Activated CD8-positive, alpha-beta memory T cell treated with anti-CD3 and anti-CD28 coated beads for 1 hour (primary cell): ENCODE results near the gene PODNL1.

Experiments
- DNase-seq, 2 donors: peaks; one replicate each; pipeline ENCODE4 v3.0.0-alpha.2; 2020; ENCODE audit warnings: low read depth in 1 of 2; ENCODE audit errors: extremely low read depth in 1 of 2

Gene PODNL1

GRCh38 chr19:13958043-13958442, 19.8 kb upstream of the PODNL1 start:
- no peak for DNase-seq

- DNase-seq = no peak
These were observed 18.8 kb upstream of the PODNL1 start for GRCh38 chr19:13957051-13957450.

DNA sequence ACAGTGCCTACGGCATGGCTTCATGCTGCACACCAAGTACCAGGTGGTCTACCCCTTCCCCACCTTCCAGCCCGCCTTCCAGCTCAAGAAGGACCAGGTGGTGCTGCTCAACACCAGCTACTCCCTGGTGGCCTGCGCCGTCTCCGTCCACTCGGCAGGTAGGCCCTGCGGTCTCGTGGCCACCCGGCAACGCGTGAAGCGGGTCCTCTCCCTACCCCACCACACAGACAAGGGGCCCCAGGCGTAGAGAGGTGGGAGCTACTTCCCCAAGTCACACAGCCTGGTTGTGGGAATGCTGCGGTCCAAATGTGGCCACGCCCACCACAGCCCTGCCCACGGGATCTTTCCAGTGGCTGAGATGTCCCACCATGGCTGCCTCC, 18.1 kb upstream of the PODNL1 start:
- DNase-seq = no peak

GRCh38 chr19:13955662-13956364, 17.6 kb upstream of the PODNL1 start:
- DNase-seq = no peak

- DNase-seq = no peak
These were observed 16.0 kb upstream of the PODNL1 start for GRCh38 chr19:13954185-13954584.

DNA sequence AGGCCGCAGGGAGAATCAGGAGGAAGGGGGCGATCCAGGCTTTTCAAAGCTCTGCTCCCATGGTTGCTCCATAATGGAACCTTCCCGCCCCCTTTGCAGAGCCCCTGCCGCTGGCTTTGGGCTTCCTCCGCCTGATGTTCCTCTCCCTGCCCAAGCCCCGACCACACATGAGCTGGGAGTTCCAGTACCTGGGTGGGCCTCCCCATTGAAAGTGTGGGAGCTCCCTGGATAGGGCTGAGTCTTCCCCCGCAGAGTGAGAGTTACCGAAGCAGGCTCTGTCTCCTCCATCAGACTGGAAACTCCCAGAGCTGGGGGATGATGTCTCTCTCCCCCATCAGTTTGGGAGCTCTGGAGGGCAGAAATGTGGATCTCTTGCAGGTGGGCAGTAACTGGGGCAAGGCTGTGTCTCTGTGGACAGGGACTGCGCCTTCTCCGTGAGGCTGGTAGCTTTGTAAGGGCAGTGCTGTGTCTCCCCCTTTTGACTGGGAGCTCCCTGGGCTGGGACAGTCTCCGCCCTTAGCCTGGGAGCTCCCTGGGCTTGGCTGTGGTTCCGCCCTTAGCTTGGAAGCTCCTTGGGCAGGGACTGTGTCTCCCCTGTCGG, 14.8 kb upstream of the PODNL1 start:
- DNase-seq = no peak

DNA sequence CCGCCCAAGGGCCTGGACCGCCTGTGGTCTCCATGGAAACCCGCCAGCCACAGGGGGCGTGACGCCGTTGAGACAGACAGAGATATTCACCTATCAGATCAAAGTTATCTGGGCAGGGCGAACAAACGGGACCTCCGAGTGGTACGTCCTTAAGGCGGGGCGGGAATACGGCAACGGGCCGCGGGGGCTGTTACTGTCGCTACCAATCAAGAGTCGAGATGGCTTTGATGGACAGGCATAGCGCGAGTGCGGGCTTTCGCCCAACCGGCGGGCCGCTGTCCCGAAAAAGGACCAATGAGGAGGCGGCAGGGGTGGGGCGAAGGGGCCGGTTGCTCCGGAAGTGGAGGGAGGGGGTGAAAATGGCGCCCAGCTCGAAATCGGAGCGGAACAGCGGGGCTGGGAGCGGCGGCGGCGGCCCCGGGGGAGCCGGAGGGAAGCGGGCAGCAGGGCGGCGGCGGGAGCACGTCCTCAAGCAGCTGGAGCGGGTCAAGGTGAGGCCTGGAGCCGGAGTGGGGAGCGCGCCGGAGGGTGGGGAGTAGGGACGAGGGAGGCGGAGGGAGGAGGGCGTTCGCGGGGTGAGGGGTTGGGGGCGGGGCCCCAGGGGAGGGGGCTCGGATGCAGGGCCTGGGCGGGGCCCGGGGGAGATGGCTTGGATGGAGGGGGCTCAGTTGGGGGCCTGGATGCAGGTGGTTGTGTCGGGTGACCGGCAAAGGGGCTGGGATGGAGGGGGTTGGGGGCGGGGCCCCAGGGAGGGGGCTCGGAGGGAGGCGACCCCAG, 14.1 kb upstream of the PODNL1 start, which contains the start of gene DCAF15:
DCAF15 (plus strand) TSS at position 356 of the 777 bp plus-strand sequence; CDS start at position 360, 4 bp downstream.
- peak; percentile 98 to 99 for DNase-seq

DNA sequence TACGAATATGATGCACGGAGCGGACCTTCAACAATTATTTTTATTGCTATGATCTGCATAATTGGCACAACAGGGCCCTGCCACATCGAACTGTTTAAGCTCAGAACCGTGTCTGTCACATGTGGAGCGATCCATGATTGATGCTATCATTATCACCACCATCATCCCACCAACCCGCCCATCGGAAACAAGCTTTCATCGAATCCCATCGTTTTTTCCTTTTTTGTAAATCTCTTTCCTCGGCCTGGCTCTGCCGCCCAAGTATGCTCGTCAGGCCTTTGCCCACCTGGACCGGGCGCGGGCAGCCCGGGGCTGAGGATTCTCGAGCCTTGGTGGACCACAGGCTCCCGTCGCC, 13.6 kb upstream of the PODNL1 start:
- no peak for DNase-seq

GRCh38 chr19:13951043-13951442, 12.8 kb upstream of the PODNL1 start:
- DNase-seq = no peak

DNA sequence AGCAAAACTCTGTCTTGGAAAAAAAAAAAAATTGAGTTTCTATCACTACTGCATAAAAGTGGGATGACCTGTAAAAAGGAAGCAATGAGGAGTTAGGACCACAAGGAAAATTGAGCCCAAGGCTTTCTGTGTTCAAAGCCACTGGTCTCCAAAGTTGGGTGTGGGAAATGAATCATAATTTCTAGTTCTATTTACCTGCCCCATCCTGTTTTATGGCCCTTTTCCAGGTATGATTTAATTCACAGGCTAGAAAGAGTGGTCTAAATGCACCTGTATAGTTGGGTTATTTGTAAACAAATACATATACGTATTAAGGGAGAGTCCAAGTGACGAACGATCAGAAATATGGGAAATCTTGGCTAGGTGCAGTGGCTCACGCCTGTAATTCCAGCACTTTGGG, 8.2 kb upstream of the PODNL1 start:
- DNase-seq = no peak

DNA sequence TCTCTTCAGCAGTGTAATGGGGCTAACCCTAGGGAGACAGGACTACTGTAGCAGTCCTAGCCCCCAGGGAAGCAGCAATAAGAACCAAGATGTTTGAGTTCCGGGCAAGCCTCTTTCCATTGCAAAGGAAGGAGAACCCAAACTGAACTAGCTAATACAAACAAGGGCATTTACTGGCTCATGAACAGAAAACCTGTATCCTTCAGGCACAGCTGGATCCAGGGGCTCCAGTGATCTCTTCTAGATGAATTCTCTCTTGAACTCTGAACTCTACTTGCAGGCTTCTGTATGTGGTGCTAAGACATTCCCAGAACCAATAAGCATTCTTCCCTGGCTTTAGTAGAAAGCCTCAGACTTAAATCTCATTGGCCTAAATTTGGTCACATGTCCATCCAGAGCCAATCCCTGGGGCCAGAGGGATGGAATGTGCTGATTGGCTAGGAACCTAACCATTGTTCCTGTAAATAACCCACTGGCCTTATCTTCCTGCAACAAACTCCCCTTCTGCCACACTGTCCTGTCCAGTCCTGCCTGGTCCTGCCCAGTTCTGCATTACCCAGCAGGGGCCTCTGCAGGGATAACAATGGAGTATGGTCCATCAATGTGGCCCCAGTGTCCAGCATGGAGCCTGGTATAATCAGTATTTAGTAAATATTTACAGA, 3.9 kb upstream of the PODNL1 start:
- DNase-seq = no peak

- no peak for DNase-seq
These were observed 527 bp downstream of the PODNL1 start for GRCh38 chr19:13937479-13938300.

DNA sequence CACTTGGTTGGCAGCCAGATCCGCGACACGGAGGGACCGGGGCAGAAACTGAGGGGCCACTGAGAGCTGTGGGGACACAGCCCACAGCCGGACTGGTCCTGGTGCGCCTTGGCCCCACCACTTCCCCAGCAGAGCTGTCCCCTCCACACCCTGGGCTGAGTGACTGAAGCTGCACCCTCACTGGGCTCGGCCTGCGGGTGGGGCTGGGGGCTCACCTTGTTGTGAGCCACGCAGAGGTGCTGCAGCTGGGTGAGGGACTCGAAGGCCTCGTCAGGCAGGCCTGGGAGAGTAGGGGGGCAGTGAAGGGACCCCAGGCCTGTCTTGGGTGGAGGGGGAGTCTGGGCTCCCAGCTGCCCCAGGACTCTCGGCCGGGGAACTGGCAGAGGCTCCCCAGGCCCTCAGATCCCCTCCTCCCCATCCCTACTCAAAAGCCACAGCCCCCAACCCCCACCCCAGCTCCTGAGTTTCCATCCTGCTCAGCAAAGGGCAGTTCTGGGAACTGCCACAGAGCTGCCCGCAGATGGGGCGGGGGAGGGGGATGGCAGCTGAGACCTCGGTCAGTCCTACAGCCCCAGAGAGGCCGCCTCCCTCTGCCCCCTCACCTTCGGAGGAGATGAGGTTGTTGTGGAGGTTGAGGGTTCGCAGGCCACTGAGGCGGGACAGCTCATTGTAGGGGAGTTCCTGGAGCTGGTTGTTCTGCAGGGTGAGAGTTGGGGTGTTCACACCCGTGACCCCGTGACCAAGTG, 2.3 kb downstream of the PODNL1 start:
- no peak for DNase-seq

DNA sequence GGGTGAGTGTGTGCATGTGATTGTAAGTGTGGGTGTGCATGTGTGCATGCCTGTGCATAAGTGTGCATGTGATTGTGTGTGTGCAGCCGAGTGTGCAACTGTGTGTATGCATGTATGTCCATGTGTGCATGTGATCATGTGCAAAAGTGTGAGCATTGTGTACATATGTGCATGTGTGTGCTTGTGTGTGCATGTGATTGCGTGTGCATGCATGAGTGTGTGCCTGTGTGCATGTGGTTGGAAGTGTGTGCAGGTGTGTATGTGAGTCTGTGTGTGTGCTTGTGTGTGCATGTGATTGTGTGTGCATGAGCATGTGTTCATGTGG, 3.5 kb downstream of the PODNL1 start:
- DNase-seq = no peak

DNA sequence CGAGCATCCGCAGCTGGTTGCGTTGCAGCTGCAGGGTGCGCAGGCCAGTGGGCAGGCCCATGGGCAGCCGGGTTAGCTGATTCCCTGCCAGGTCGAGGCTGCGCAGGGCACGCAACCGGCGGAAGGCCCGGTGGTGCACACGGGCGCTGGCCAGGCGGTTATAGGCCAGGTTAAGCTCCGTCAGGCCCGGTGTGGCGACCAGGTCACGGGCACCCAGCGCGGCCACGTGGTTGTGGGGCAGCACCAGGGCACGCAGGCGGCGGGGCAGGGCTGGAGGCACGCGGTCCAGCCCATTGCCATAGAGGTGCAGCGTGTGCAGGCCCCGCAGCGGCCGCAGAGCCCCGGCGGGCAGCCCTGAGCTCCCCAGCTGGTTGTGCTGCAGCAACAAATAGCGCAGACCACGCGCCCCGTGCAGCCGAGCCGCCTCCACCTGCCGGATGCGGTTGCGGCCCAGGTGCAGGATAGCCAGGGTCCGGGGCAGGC, 5.3 kb downstream of the PODNL1 start:
- no peak for DNase-seq

DNA sequence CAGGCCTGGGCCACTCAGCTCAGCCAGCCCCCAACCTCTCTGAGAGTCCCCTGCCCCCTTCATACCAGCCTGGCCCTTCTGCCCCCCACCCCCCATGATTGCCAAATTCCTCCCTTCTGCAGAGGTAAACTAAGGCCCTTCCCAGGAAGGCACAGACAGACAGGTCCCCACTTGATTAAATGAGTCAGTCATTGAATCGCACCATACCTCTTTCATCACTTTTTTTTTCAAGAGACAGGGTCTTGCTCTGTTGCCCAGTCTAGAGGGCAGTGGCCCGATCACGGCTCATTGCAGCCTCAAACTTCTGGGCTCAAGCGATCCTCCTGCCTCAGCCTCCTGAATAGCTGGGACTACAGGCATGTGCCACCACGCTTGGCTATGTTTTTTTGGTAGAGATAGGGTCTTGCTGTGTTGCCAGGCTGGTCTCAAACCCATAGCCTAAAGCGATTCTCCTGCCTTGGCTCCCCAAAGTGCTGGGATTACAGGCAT, 6.0 kb downstream of the PODNL1 start:
- no peak for DNase-seq

GRCh38 chr19:13931391-13932148, 6.6 kb downstream of the PODNL1 start:
- no peak for DNase-seq

DNA sequence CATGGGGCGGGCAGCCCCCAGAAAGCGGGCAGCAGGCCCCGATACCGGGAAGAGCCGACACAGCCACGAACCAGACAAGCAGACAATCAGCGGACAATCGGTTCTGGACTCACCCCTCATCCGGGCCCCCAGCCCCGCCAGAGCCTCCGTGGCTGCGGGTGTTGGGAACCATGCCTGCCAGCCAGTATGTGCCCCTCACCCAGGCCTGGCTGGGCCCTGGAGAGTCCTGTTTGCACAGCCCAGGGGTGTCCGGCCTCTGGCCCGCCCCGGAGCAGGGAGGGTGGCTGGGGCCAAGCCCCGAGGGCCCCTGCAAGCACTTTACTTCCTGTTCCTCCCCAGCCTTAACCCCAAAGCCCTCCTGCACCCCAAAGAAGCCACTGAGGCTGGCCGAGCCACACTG, 7.8 kb downstream of the PODNL1 start:
- no peak for DNase-seq

DNA sequence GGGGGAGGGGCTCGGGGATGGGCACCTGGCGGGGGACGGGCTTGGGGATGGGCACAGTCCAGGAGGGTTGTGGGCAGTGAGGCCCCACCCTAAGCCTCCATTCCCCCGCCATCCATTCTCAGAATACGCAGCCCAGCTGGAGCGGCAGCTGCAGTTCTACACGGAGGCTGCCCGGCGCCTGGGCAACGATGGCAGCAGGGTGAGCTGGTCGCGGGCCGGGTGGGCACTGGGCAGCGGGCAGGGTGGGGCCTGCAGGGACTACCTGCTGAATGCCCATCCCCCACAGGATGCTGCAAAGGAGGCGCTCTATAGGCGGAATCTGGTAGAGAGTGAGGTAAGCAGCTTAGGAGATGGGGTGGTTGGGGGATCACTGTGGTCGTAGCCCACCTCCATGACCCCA, 8.3 kb downstream of the PODNL1 start:
- no peak for DNase-seq
